ENCODE measurements around the gene ADAM29.

The ADAM29 gene

DNA sequence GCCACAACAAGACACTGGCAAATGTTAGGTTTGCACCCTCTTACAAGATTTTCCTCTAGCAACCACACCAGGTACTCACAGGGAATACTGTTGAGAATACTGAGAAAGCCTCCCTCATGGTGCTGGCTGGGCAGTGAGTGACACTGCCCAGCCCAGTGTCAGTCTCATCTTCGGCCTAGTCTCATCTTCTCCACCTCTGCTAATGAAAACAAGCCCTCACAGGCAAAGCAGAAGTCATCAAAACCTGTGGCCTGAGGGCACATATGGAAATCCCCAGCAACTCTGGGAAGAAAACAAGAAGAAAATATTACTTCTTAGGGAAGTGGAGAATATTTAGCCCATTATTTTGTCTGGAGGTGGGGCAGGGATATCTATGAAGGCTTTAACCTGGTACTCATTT lies 7.9 kb upstream of the ADAM29 start (continued):
- no peak for TF ChIP-seq ZNF518A (tag by site-specific recombination; conservative IDR thresholded peaks at IDR 0.05; ENCODE audit: low read depth)

DNA sequence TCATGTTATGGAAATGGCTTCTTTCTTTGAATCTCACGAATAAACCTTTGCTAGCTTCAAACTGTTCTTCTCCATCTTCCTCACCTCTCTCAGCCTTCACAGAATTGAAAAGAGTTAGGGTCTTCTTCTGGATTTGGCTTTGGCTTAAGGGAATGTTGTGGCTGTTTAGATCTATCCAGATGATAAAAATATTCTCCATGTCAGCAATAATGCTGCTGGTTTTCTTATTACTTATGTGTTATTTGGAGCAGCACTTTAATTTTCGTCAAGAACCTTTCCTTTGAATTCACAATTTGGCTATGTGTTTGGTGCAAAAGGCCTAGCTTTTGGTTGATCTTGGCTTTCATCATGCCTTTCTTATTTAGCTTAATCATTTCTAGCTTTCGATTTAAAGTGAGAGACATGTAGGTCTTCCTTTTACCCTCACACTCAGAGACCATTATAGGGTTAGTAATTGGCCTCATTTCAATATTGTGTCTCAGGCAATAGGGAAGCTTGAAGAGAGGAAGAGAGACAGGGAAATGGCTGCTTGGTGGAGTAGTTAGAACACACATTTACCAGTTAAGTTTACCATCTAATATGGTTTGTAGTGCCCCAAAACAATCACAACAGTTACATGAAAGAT lies 5.1 kb upstream of the ADAM29 start:
- Histone ChIP-seq H3K9me3 (ENCODE audit: control insufficient read depth, insufficient read depth, low read depth, low read length) (no peaks in the 10 kb centered on the region), H3K36me3 (ENCODE audit: control insufficient read depth in 2 of 2, insufficient read depth in 1 of 2, low read length in 2 of 2) (no peaks in the 10 kb centered on the region), H3K4me3 (ENCODE audit: low read depth, low read length) (no peak overlapping the region), H3K4me1 (ENCODE audit: control insufficient read depth, insufficient read depth, low read length) (no peaks in the 10 kb centered on the region), H3K27ac (ENCODE audit: extremely low read depth, low read depth, low read length) (no peak overlapping the region)
- TF ChIP-seq ZNF776 (tag by site-specific recombination; IDR thresholded peaks at IDR 0.05; ENCODE audit: borderline replicate concordance) = no peak
- TF ChIP-seq ZSCAN23 (tag by site-specific recombination; IDR thresholded peaks at IDR 0.05) = no peak
- TF ChIP-seq MZF1 (tag by site-specific recombination; IDR thresholded peaks at IDR 0.05; ENCODE audit: borderline replicate concordance) = no peak
- TF ChIP-seq ZNF121 (tag by site-specific recombination; IDR thresholded peaks at IDR 0.05) = no peak
- no peak for TF ChIP-seq ZFP37 (tag by site-specific recombination; IDR thresholded peaks at IDR 0.05)
- no peak for TF ChIP-seq SCRT2 (tag by site-specific recombination; IDR thresholded peaks at IDR 0.05)
- TF ChIP-seq ZNF214 (tag by site-specific recombination; IDR thresholded peaks at IDR 0.05; ENCODE audit: borderline replicate concordance) = no peak
- no peak for TF ChIP-seq BCL6B (tag by site-specific recombination; IDR thresholded peaks at IDR 0.05)
- no peak for TF ChIP-seq ZNF768 (tag by site-specific recombination; IDR thresholded peaks at IDR 0.05)
- no peak for TF ChIP-seq GLIS2 (tag by site-specific recombination; IDR thresholded peaks at IDR 0.05)
- TF ChIP-seq HOXC10 (CRISPR knock-in tag; IDR thresholded peaks at IDR 0.05) = no peak
- TF ChIP-seq ZNF155 (tag by site-specific recombination; IDR thresholded peaks at IDR 0.05) = no peak
- no peak for TF ChIP-seq ZNF510 (tag by site-specific recombination; IDR thresholded peaks at IDR 0.05; ENCODE audit: insufficient replicate concordance)
- TF ChIP-seq, protein P1, sequence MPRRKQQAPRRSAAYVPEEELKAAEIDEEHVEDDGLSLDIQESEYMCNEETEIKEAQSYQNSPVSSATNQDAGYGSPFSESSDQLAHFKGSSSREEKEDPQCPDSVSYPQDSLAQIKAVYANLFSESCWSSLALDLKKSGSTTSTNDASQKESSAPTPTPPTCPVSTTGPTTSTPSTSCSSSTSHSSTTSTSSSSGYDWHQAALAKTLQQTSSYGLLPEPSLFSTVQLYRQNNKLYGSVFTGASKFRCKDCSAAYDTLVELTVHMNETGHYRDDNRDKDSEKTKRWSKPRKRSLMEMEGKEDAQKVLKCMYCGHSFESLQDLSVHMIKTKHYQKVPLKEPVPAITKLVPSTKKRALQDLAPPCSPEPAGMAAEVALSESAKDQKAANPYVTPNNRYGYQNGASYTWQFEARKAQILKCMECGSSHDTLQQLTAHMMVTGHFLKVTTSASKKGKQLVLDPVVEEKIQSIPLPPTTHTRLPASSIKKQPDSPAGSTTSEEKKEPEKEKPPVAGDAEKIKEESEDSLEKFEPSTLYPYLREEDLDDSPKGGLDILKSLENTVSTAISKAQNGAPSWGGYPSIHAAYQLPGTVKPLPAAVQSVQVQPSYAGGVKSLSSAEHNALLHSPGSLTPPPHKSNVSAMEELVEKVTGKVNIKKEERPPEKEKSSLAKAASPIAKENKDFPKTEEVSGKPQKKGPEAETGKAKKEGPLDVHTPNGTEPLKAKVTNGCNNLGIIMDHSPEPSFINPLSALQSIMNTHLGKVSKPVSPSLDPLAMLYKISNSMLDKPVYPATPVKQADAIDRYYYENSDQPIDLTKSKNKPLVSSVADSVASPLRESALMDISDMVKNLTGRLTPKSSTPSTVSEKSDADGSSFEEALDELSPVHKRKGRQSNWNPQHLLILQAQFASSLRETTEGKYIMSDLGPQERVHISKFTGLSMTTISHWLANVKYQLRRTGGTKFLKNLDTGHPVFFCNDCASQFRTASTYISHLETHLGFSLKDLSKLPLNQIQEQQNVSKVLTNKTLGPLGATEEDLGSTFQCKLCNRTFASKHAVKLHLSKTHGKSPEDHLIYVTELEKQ (tag by site-specific recombination; IDR thresholded peaks at IDR 0.05; ENCODE audit: borderline replicate concordance) = no peak
- ChIA-PET POLR2A (no interaction called here), CTCF (no interaction called here)
